Activated CD4-positive, alpha-beta T cell treated with anti-CD3 and anti-CD28 coated beads for 24 hours (primary cell): ENCODE measurements around the gene PCDHGC4.

Source experiments
- DNase-seq, 2 donors: peaks; one replicate each; pipeline ENCODE4 v3.0.0-alpha.2; 2020; ENCODE audit warnings: low read depth in 2 of 2

Gene PCDHGC4

GRCh38 chr5:141512390-141512910 lies 27.6 kb downstream of the PCDHGC4 start:
- DNase-seq, result peak; percentile 77 to 87

- DNase-seq, result peak in 1 of 2 donors; percentile 19
Observed at GRCh38 chr5:141512911-141513626, 28.2 kb downstream of the PCDHGC4 start.

DNA sequence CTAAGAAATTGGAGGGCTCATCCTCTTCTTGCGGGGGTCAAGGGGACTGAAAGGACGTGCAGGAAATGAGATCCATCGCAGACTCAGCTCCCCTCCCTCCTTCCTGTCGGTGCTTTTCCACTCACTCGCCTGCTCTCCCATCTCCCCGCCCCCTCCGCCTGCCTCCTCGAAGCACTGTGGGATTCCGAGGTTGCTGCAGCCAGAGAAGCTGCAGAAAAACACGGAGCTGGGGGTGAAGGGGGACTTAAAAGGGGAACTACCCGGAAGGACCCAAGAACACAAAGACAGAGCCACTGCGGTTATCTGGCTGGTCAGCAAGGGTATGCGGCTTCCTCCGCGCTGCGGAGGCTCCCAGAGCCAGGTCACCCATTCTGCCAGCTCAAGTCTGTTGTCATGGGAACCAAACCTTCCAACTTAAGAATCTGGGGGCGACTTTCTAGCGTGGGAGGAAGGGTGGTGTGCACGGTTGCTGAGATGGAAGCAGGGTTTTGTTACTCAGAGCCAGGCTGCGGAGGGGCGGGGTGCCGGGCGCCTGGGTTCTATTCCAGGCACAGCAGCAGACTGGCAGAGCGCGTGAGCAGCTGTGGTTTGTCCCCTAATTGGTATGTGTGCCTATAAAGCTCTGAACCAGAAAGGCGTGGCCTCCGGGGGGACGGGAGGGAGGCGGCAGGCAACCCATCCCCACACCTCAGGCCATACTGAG lies 28.9 kb downstream of the PCDHGC4 start:
- DNase-seq, result peak; percentile 46 to 59

- no peak for DNase-seq
Observed at GRCh38 chr5:141514330-141515133, 29.7 kb downstream of the PCDHGC4 start.

GRCh38 chr5:141515141-141515540 lies 30.3 kb downstream of the PCDHGC4 start:
- DNase-seq, result no peak

- DNase-seq, result no peak
Observed at GRCh38 chr5:141515946-141516671, 31.3 kb downstream of the PCDHGC4 start.

DNA sequence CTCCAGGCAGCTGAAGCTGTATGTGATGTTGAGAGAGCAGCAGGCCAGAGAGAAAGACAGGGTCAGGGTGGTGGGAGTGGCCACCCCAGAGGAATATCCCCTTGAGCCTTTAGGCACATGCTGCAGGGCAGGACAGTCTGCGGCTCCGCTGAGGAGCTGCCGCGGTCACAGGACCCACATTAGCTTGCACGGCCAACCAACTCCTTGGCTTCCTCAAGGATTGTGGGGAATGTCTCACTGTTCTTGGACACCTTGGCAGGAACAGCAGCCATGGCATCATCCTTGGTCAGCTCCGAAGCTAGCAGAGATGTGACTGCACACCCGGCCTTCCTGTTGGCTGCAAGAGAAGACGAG lies 31.8 kb downstream of the PCDHGC4 start:
- DNase-seq, result no peak

DNA sequence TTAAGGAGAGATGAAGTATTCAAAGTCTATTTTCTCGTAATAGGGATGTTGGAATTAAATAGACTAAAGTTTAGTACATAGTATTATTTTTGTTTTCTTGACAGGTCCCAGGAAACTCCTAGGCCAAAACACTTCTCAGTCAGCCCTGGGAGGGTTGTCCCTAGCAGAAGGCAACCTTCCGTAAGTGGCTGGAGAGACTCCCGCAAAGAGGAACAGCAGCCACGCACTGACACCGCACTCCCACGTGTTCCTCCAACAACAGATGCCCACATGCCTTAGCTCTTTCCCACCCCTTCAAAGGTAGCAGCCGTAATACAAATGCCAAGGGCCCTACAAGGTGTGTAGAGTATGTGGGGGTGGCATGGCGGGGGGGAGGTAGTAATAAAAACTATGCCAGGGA lies 32.5 kb downstream of the PCDHGC4 start:
- no peak for DNase-seq

- no peak for DNase-seq
Observed at GRCh38 chr5:141517880-141518617, 33.2 kb downstream of the PCDHGC4 start.

DNA sequence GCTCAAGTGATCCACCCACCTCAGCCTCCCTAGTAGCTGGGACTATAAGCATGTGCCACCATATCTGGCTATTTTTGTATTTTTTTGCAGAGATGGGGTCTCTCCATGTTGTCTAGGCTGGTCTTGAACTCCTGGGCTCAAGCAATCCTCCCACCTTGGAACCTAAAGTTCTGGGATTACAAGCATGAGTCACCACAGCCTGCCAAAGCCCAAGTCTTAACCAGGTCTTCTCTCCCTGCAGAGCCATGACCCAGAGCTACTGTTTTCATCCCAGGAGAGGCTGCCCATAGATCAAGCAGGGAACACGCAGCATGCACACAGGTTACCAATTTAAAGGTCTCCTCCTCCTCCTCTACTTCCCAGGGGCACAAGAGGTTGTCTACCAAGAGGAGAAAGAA lies 33.8 kb downstream of the PCDHGC4 start:
- no peak for DNase-seq

DNA sequence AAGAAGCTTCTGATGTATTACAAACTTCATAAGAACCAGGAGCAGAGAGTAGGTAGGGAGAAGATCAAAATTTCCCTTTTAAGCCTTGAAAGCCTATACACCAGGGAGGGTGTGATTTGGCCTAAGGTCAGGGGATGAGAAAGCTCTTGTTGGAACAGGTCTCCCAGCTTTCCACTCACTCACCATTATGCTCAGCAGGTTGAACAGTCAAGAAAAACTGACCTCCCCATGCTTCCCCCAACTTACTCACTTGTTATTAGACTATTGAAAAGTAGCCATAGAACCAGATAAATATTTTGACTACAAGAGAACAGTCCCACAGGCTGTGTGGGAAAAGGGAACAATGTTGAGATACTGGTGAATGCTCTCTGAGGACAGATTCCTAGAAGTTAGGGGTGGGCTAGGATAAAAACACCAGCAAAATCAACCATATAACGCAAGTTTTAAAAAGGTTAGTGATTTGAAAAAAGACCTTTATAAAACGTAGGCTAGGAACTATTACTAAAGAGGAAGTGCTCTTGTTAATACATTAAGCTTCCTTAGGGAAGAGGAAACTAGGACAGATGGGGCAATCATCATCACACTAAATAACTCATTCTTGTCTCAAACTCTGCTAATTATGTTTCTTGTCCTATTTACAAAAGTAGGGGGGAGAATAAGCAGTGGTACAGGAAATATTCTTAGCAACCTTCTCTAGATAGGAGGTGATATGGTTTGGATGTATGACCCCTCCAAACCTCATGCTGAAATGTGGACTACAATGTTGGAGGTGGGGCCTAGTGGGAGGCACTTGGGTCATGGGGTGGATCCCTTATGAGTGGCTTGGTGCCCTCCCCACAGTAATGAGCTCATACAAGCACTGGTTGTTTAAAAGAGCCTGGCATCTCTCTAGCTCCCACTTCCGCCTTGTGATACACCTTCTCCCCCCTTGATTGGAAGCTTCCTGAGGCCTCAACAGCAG lies 35.1 kb downstream of the PCDHGC4 start:
- DNase-seq, result no peak

GRCh38 chr5:141521244-141521781 lies 36.5 kb downstream of the PCDHGC4 start:
- no peak for DNase-seq

DNA sequence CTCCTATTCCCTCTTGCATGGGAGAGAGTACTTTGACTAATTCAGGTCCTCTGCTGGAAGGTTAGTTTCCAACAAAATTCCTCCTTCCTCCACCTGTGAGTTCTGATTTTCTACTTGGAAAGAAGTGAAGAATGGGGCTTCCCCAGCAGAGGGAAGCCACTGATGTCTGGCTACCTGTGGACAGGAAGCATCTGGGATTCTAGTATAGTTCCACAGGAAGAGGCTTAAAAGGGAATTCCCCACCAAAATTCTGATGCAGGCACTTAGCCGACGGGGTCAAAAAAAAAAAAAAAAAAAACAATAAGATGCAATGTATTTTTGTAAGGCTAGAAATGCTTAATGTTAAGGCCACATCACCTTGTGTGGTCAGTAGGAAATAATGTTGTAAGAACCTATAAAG lies 37.5 kb downstream of the PCDHGC4 start:
- no peak for DNase-seq

DNA sequence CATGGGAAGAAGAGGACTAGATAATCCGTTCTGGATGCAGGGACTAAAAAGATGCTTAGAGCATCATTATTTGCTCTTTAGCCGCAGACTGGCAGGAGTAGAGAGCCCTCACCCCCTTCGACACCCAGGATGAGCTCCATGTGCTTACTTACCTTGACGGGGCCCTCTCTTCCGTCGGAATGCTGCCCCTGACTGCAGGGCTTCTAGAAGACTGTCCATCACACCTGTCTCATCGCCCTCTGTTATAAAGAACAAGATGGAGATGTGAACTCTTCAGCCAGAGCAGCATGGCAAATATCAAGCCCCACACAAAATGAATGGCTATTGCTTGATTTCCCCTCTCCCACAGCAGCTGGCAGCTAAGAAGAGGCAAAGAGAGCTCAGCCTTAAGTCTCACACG lies 39.2 kb downstream of the PCDHGC4 start:
- DNase-seq, result no peak

DNA sequence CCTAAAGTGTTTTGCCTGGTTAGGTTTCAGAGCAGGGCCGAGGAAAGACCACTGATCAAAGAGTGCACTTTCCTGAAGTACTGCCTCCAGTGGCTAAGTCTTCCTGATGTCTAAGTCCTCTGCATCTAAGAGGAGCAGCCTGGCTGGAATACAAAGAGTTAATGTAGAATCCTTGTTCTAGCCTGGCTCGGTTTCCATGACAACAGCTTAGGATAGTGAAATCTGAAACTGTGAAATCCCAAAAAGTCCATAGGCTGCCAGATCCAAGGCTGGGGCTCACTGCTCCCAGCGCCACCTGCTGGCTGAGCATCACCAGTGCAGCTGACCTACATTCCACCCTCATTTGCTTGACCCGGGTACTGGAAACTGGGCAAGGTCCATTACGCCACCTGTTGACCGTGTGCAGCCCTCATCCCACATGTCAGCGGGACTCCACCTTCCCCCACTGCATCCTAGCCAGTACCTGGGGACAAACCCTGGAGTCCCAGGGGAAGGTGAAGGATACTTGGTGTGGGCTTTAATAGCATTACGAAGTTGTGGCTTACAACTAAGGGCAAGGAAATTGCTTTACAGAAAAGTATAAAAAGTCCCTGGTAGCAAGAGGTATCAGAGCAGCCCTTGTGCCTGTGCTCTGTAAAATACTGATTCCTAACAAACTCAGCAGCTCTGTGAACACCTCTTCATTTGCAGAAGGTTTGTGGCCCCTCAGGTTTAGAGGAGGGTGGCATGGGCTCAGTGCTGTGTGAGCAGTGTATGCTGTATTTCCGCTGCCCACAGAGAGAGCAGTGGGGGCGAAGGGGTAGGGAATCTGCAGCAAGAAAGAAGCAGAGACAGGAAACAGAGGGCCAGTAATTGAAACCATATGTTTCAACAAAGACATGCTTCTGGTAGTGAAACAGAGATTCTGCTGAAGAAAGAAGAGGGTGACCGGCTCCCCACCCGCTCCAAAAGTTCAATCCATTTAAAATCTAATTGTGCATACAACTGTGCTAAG lies 40.1 kb downstream of the PCDHGC4 start:
- peak in 1 of 2 donors; percentile 25 for DNase-seq

DNA sequence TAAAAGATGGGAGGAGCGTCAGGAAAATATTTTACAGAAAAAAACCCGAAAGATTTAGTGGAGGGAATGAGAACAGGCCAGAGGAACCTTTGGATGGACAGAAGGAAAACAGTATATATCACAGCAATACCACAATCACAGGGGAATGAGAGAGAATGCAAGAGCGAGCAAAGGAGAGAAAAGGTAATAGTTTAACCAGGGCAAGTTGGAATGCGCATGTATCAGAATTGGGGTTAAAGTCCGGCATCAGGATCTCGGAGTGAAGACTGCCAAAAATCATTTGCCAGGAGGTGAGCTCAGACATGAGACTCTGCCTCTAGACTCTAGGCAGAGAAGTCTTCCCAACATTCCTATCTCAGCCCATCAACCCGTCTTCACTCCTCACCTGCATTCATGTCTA lies 40.8 kb downstream of the PCDHGC4 start:
- no peak for DNase-seq

- no peak for DNase-seq
Observed at GRCh38 chr5:141527426-141527825, 42.6 kb downstream of the PCDHGC4 start.

- no peak for DNase-seq
Observed at GRCh38 chr5:141528291-141528984, 43.6 kb downstream of the PCDHGC4 start.
